Fibroblast of pulmonary artery (primary cell): ENCODE measurements around the gene RAB29.

ENCODE experiments used
- DNase-seq: peaks from one replicate; pipeline ENCODE4 v3.0.0-alpha.2; 2010; ENCODE audit warnings: low read depth
- H3K4me3 ChIP-seq: replicated peaks from 2 replicates; pipeline ENCODE4 v1.5.1; 2011; ENCODE audit warnings: low read depth, mild to moderate bottlenecking, control low read depth, low read length, moderate library complexity
- TF ChIP-seq, protein P1 (sequence below): IDR thresholded peaks from 2 replicates; pipeline ENCODE4 v1.5.1; 2011; ENCODE audit warnings: mild to moderate bottlenecking, control low read depth, low read length, inconsistent platforms; ENCODE audit errors: missing control alignments

RAB29 gene

DNA sequence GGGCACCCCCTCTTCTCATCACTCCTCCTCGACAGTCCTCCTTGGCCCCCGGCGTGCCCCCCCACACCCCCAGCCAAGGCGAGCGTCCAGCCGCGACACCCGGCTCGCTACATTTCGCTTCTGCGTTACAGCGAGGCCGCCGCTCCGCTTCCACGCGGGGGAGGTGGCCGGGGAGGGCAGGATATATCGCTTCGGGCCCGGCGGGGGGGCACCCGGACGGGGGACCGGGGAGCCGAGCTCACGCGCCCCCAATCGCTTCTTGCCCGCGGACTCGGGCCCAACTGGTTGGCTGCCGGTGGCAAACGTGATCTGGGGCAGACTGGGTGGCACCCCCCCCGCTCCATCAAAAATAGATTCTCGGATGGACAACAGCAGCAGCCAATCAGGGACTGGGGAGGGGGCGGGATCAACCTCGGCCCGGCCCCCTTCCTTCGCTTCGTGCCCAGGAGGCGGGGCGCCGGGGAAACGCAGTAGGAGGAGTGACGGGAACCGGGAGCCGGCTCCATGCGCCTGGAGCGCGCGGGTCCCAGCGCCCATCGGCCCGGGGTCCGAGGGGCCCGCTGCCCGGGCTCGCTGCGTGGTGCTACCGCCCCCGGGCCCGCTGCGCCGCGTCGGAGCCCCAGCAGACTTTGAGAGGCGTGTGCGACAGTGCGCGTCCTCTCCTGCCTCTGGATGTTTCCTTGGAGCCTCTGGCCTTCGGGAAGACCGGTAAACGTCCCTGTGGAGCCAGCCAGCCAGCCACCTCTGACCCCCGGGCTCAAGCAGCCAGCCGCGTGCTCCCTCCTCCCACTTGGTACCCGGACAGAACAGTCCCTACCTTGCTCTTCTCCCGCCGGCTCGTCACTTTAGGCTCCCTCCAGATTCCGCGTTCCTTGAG, 37.8 kb upstream of the RAB29 start, which contains the start of gene SLC41A1:
SLC41A1 (minus strand) TSS at position 321 of the 877 bp plus-strand sequence. CDS start 2,757 bp downstream, outside the sequence.
- H3K4me3 ChIP-seq = peak within 1 kb of the TSS; percentile 61
- TF ChIP-seq, protein P1, sequence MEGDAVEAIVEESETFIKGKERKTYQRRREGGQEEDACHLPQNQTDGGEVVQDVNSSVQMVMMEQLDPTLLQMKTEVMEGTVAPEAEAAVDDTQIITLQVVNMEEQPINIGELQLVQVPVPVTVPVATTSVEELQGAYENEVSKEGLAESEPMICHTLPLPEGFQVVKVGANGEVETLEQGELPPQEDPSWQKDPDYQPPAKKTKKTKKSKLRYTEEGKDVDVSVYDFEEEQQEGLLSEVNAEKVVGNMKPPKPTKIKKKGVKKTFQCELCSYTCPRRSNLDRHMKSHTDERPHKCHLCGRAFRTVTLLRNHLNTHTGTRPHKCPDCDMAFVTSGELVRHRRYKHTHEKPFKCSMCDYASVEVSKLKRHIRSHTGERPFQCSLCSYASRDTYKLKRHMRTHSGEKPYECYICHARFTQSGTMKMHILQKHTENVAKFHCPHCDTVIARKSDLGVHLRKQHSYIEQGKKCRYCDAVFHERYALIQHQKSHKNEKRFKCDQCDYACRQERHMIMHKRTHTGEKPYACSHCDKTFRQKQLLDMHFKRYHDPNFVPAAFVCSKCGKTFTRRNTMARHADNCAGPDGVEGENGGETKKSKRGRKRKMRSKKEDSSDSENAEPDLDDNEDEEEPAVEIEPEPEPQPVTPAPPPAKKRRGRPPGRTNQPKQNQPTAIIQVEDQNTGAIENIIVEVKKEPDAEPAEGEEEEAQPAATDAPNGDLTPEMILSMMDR = no peak
- peak; percentile 91 for DNase-seq

DNA sequence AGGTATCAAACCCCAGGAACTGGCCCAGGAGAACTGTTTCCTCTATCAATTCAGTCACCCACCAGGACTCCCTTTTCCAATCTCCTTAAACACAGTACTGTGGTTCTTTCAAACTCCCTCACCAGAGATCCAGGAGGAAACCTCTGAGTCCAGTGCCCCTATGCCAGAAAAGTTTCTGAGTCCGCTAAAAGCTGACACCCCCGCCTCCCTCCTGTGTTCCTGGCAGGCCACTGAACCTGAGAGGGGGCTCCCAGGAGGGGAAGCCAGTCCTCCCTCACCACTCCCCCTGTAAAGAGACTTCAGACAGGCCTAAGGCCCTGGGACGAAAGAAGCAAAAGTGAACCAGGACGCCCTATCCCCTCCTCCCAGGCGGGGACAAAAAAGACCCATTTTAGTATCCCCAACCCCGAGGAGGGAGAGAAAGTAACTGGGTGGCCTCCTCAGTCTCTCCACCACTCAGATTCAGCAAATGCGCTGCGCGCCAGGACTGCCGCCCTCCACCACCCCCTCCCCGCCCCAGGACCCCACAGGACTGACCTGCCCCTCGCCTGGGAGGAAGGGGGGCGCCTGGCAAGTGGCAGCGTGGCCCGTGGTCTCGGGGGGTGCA, 37.1 kb upstream of the RAB29 start:
- peak overlapping the region; percentile 61 for H3K4me3 ChIP-seq
- TF ChIP-seq, protein P1 = no peak
- DNase-seq = peak; percentile 16

DNA sequence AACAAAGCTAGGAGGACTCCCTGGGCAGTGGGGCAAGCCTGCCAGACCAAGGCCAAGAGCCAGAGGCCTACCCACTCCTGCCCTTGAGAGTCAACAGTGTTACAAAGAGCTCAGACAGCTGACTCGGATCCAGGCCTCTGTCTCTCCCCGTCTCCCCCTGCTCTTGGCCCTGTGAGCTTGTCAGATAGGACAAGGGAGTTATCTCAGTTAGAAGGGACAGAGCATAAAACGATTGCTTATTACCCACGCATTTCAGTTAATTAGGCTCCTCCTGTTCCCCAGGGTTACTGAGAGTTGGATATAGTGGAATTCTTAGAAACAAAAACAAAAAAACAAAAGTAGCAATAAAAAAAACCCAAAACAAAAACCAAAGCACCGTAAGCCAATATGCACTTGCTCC, 36.4 kb upstream of the RAB29 start:
- DNase-seq = peak; percentile 17
- peak overlapping the region; percentile 61 for H3K4me3 ChIP-seq
- TF ChIP-seq, protein P1 = no peak

DNA sequence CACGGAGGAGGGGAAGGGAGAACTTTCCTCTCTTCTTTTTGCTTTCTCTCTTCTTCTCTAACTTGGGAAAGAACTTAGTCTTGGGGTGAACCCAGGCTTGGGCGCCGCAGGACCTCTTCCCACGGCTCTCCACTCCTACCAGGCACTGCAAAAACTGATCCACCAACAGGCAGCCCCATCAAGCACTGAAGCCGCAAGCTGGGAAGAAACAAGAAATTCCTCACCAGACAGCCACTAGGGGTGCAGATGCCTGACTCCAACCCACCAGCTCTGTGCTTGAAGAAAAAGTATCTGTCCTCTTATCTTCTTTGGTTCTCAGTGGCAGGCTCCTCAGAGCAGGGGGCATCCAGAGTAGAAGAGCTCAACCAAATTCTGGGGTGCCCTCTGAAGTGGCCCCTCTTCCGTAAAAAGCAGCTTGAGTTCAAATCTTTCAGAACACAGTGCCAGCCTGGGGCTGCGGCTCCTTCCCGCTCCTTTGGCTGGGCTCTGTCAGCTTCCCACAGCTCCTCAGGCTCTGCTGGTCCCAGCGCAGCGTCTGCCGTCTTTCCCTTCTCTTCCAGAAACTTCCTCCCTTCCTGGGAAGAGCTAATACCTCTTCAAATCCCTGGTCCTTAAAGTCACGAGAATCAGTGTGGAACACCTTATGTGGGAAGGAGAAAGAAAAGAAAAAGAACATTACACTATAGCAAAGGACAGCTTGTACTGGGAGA, 35.3 kb upstream of the RAB29 start:
- TF ChIP-seq, protein P1 = peak; percentile 54
- peak; percentile 45 for DNase-seq

DNA sequence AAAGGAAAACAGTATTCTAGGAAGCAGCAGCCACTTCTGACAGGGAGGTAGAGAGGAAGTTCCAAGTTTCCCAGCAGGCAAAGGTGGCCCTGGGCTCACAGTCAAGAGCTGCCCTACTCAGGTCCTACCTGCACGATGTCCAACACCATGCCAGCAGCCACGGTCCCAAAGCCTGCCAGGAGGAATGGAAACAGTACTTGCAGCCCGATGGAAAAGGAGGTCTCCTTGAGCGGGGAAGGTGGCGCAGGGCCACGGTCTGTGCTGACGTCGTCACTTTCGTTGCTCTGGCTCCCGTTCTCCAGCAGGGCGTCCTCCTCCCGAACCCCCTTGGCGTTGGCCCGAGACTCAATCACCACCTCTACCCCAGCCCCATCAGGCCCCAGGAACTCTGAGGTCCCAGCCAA, 34.7 kb upstream of the RAB29 start:
- no peak overlapping the region for H3K4me3 ChIP-seq
- TF ChIP-seq, protein P1 = no peak
- DNase-seq = no peak

More for the DNA sequence above, 35.3 kb upstream of the RAB29 start:
- H3K4me3 ChIP-seq = peak overlapping the region; percentile 7

DNA sequence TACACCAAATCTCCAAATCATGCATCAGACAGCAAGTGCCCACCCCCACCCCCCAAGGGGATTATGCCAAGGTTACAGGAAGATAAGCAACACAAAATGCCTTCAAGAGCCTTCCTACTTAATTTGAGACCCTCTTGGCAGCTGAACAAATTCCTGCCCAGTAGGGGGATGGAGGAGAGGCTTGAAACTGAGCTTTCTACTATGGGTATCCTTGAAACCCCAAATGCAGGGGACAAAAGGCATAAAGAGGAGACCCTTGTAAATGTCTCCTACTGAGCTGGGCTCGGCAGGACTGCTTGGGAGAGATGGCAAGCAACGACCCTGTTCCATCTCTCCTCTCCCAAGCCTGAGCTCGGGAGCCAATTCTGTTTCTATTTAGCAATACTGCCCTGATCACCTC, 34.2 kb upstream of the RAB29 start:
- TF ChIP-seq, protein P1 = no peak
- H3K4me3 ChIP-seq = no peak overlapping the region
- no peak for DNase-seq
